GM11168 (cell line): ENCODE data around the gene FCGBP.
"Not testable (repeated sequence)": the region's sequence is repeated elsewhere in the genome, so short reads cannot be mapped to it uniquely, and the experiment has no call there.

Source experiments
- in situ Hi-C: fragments of 300-500 bp; cut with MboI; formaldehyde crosslinking; loops from one replicate; pipeline ENCODE4 v1.12.0; 2022; ENCODE audit warnings: low sequenced_read_pairs; ENCODE audit not compliant: unreplicated experiment

FCGBP gene

DNA sequence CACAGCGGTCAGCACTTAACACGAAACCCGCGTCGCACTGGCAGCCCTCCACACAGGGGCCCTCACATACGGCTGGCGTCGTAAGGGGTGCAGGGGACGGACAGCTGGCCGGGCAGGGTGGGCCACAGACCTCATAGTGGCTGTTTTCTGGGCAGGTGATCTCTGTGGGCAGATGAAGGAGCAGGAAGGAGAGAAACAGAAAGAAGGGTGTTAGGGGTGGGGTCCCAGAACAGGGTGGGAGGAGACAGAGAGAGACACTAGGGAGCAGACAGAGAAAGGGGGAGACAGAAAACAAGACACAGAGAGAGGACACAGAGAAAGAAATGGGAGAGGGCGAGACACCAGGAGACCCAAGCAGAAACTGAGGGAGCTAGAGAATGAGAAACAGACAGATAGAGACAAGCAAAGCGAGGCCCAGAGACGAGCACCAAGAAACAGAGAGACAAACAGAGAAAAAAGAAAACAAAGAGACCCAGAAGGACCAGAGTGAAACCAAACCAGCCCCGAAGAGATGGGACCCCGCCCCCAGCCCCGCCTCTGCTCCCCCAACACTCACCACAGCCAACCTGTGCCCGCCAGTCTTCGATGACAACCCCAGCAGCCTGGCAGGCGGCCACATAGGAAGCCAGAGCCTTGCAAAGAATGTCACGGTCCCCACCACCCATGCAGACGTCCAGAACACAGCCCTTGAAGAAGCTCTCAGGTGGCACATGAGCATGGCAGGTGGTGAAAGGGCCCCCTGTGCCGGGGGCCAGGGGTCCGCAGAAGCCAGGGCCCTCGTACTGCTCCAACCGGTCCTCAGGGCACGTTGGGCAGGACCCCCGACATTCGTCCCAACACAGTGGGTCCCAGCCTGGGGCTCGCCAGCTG, 40.8 kb downstream of the FCGBP start:
- in situ Hi-C loops, result not testable (repeated sequence)

DNA sequence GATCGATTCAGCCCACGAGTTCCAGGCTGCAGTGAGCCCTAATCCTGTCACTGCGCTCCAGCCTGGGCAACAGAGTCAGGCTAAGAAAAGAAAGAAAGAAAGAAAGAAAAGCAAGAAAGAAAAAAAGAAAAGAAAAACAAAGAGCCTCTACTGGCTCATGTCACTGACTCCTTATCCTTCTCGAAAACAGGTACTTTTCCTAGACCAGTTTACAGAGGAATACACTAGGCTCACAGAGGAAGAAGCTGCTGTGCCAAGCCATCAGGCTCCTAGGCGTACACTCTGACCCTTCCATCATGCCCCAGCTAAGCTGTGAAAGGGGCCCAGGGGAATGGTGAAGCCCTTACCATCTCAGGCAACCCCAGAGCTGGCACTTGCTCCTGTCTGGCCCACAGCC, 41.9 kb downstream of the FCGBP start:
- in situ Hi-C loops, result not testable (repeated sequence)

DNA sequence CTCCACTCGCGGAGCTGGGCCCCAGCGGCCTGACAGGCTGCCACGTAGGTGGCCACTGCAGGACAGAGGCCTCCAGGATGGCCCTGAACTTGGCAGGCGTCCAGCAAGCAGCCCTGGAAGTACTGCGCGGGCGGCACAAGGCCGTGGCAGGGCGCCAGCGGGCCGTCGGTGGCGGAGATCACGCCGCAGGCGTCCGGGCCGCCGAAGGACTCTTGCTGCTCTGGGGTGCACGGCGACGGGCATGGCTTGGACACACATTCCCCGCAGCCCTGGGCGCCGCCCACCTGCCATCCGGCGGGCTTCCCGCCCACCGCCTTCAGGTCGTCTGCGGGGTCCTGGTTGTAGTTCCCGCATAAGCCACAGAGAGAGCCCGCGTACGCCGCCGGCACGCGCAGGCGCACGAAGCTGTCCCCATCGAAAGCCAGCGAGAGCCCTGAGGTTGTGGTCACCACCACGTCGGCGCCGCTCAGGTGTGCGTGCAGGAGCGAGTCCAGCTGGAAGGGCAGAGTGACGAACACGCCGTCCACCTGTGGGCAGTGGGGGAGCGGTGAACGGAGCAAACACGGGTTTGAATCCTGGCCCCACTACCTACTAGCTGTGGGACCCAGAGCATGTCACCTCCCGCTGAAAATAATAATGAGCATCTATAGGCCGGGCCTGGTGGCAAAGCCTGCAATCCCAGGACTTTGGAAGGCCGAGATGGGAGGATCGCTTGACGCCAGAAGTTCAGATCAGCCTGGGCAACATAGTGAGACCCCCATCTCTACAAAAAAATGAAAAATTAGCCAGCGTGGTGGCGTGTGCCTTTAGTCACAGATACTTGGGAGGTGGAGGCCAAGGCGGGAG, 42.6 kb downstream of the FCGBP start:
- in situ Hi-C loops, result not testable (repeated sequence)

DNA sequence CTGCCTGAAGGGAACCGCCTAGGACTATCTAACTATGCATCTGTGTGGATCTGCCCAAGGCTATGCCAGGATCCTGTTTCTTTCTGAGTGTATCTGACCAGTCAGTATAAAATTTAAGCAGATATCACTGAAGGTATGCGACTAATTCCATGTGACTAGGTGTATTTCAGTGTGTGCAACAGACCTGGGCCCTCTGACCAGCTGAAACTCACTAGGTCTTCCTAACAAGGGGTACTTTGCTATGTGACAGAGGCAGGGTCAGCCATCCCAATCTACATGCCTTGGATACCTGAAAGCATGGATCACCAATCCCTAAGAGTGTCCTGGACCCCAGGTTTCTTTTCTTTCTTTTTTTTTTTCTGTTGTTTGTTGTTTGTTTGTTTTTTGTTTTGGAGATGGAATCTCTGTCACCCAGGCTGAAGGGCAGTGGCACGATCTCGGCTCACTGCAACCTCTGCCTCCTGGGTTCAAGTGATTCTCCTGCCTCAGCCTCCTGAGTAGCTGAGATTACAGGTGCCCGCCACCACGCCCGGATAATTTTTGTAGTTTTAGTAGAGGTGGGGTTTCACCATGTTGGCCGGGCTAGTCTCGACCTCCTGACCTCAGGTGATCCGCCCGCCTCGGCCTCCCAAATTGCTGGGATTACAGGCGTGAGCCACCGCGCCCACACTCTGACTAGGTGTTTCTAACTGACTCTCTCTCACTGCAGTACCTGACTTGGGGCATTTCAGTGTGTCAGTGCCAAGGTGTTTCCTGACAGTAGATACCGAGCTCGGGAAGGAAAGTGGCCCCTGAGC, 43.5 kb downstream of the FCGBP start:
- in situ Hi-C loops, result no loop called here

DNA sequence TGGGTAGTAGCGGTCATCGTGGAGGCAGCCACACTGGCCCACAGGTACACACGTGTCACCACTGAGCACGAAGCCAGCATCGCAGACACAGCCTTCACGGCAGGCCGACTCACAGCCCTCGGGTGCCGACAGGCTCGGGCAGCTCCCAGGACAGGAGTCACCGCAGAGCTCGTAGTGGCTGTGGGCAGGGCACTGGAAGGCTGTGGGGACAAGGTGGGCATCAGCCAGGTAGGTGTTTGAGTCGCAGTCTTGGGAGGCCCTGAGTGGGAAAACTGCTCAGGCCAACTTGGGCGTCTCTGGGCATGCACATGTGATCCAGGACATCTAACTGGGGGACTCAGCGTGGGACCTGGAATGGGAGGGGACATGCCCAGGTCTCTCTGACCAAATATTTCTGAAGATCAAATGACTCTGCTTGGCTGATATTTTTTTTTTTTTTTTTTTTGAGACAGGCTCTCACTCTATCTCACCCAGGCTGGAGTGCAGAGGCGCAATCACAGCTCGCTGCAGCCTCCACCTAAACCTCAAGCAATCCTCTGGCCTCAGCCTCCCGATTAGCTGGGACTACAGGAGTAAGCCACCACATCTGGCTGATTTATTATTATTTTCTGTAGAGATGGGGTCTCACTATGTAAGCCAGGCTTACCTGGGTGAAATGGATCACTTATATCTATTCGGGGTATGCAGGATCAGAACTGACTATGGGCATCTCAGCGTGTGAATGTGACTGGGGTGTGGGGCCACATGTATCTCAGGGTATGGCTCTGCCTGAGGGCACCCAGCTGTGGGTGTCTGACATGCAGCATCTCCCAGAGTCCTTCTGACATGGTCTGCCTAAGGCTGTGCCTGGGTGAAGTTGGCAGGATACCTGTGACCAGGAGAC, 44.3 kb downstream of the FCGBP start:
- in situ Hi-C loops, result not testable (repeated sequence)

DNA sequence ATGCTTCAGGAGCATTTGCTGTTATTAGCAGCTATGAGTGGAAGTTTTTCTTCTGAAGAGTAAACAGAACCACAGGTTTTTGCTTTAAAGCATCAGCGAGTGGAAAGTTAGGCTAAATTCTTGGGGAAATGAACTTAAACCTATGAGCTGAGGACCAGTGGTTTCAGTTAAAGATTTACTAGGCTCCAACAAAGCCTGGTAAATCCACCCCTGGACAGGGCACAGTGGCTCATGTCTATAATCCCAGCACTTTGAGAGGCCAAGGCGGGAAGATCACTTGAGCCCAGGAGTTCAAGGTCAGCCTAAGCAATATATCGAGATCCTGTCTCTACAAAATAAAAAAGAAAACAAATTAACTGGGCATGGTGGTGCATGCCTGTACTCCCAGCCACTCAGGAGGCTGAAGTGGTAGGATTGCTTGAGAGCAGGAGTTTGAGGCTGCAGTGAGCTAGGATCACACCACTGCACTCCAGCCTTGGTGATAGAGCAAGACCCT, 46.9 kb downstream of the FCGBP start:
- in situ Hi-C loops, result not testable (repeated sequence)

DNA sequence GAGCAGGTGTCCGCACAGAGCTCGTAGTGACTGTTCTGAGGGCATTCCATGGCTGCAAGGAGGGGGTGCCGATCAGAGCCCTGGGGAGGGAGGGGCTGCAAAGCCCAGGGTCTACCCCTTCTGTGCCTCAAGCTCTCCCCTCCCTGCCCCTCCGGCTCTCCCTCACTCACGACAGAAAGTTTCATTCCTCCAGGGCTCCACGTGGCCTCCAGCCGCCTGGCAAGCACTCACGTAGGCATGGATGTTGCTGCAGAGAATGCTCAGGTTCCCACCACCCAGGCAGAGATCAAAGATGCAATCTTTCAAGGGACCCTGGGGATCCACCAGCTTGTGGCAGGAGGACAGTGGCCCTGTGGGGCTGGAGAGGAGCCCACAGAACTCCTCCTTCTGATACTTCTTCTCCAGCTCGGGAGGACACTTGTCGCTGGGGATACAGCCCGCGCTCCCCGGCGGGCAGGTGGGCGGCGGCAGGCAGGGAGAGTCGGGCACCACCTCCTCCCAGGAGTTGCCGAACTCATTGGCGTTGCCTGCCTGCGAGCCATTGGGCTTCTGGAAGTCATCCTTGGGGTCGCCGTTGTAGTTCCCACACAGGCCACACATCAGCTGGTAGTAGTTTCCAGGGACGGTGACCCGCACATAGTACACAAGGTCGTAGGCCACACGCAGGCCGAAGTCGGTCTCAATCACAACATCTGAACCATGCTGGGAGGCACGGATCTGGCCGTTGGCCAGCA, 48.4 kb downstream of the FCGBP start:
- in situ Hi-C loops, result not testable (repeated sequence)

DNA sequence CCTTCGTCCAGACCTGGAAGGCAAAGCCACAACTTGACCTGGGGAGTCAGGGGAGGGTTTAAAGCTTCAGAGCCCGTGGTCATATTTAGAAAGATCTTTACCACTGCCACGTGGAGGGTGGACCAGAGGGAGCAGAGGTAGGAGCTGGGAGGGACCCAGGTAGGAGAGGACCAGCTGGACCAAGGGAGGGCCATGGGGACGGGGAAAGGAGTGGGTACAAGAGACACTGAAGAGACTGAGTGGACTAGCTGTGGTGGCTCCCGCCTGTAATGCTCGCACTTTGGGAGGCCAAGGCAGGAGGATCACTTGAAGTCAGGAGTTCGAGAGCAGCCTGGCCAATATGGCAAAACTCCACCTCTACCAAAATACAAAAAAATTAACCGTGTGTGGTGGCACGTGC, 49.7 kb downstream of the FCGBP start:
- in situ Hi-C loops, result not testable (repeated sequence)
